ENCODE data around the gene FANCM.

GRCh38 chr14:45194964-45195363 is 59.2 kb downstream of the FANCM start:
- TF ChIP-seq ARNT (IDR thresholded peaks at IDR 0.05) (no peak), SP1 (IDR thresholded peaks at IDR 0.05) (no peak), CTBP1 (IDR thresholded peaks at IDR 0.05; ENCODE audit: borderline replicate concordance) (no peak), SUZ12 (IDR thresholded peaks at IDR 0.05) (no peak)
